Erythroblast (primary cell): Measurements from ENCODE around the gene DRC1.

Experiments
- GATA1 ChIP-seq: IDR thresholded peaks from 2 replicates; pipeline ENCODE4 v1.6.1; 2011; ENCODE audit warnings: low read depth, mild to moderate bottlenecking, control low read depth, low read length, moderate library complexity
- POLR2A ChIP-seq: IDR thresholded peaks from 2 replicates; pipeline ENCODE4 v1.6.1; 2011; ENCODE audit warnings: mild to moderate bottlenecking, low read length

DNA sequence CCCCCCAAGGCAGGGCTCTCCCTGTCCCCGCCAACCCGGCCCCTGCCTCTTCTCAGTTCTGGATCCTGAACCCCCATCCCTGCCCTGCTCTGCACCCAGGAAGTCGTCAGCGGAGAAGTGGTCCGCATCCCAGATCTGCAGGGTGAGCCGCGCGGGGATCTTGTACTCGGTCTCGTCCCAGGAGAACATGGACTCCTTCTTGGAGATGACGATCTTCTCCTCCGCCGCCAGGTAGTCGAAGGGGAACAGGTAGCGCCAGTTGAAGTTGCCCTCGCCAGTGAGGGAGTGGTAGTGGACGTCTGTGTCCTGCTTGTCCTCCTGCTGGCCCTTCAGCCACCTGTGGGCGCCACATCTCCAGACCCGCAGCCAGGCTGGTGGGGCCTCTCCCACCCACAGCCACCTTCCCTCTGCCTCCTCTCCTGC is 59.9 kb downstream of the DRC1 start:
- TF ChIP-seq POLR2A: no peak
- TF ChIP-seq GATA1: no peak
